Esophagus muscularis mucosa (tissue), 4 donors: ENCODE data around the gene GRIP1. TPM values are rescaled to one million over a fixed set of nuclear protein-coding genes. Genes with fewer than 3 reads are reported as not detected.

Source experiments
- DNase-seq: peaks from one replicate; pipeline ENCODE4 v3.0.0-alpha.2; 2017; ENCODE audit errors: extremely low spot score
- H3K27ac ChIP-seq, 4 donors: fragments of 200-600 bp; sonication (generic); replicated peaks in 1 of 4; 1 replicate in 3 of 4; 2 replicates in 1 of 4; pipeline ENCODE4 v1.5.1; 2016 to 2019; ENCODE audit warnings: mild to moderate bottlenecking in 1 of 4
- H3K27me3 ChIP-seq, 4 donors: fragments of 200-600 bp; sonication (generic); one replicate each; pipeline versions ENCODE4 v1.5.1 to v1.6.0; 2016 to 2019
- H3K36me3 ChIP-seq, 4 donors: fragments of 200-600 bp; sonication (generic); one replicate each; pipeline ENCODE4 v1.5.1; 2016 to 2019
- H3K4me1 ChIP-seq, 4 donors: fragments of 200-600 bp; sonication (generic); one replicate each; pipeline ENCODE4 v1.5.1; 2016 to 2019
- H3K4me3 ChIP-seq, 4 donors: fragments of 200-600 bp; sonication (generic); 1 replicate in 2 of 4; 2 replicates in 2 of 4; pipeline ENCODE4 v1.5.1; 2016 to 2019; ENCODE audit warnings: mild to moderate bottlenecking in 4 of 4, moderate library complexity in 1 of 4
- H3K9me3 ChIP-seq, 4 donors: fragments of 200-600 bp; sonication (generic); 1 replicate in 3 of 4; 2 replicates in 1 of 4; pipeline ENCODE4 v1.5.1; 2016 to 2019
- CTCF ChIP-seq, 3 experiments: fragments of 200-600 bp in 2 of 3; fragments of 450-650 bp in 1 of 3; sonication (generic) in 2 of 3; IDR thresholded peaks; one replicate each; pipeline ENCODE4 v1.5.1; 2017 to 2019; ENCODE audit warnings: antibody characterized with exemption in 3 of 3, mild to moderate bottlenecking in 2 of 3, moderate library complexity in 1 of 3
- EP300 ChIP-seq: sonication (generic); formaldehyde crosslinking; IDR thresholded peaks from one replicate; pipeline ENCODE4 v1.6.1; 2017; ENCODE audit warnings: antibody characterized with exemption
- POLR2A ChIP-seq: fragments of 450-650 bp; IDR thresholded peaks from one replicate; pipeline ENCODE4 v1.6.1; 2017; ENCODE audit warnings: antibody characterized with exemption, moderate library complexity, mild to moderate bottlenecking, low read depth
- POLR2AphosphoS5 ChIP-seq, 2 donors: sonication (generic); formaldehyde crosslinking; IDR thresholded peaks; one replicate each; pipeline ENCODE4 v1.6.1; 2017; ENCODE audit warnings: antibody characterized with exemption in 2 of 2
- WGBS: methylation state at CpG from one replicate; pipeline ENCODE4 v1.1.5; 2018; 5-methylcytosine and 5-hydroxymethylcytosine counted together
- intact Hi-C: fragments of 100-400 bp; cut with DNase I; formaldehyde crosslinking; loops from one replicate; pipeline ENCODE4 v1.15.1; 2023
- total RNA-seq, 4 donors: library from RNA; depleted of rRNA; stranded (reverse); fragments of >200 nt; gene quantifications; one replicate each; pipeline versions ENCODE4 v1.1.0 to v1.2.1, GENCODE V29; 2016

Gene GRIP1
- total RNA-seq, 4 donors from 2014 or later, result 12.5 to 15.2 (median 13.6) TPM

GRCh38 chr12:66662729-66663128 lies 16.1 kb downstream of the GRIP1 start:
- WGBS, result 9% methylated on average over 1 of the region's 1 CpG
- intact Hi-C loops, result no loop called here
- H3K36me3 ChIP-seq, result no peaks in the 10 kb centered on the region

GRCh38 chr12:66662179-66662578 lies 16.7 kb downstream of the GRIP1 start:
- no peak for TF ChIP-seq POLR2A
- no peak for TF ChIP-seq EP300
- no peak for TF ChIP-seq CTCF (IDR thresholded peaks at IDR 0.05)
- TF ChIP-seq POLR2AphosphoS5 (IDR thresholded peaks at IDR 0.05), result no peak
- no peaks in the 10 kb centered on the region for H3K27me3 ChIP-seq
- no peaks in the 10 kb centered on the region for H3K36me3 ChIP-seq
- intact Hi-C loops, result no loop called here
- H3K9me3 ChIP-seq, result no peaks in the 10 kb centered on the region
- no peak overlapping the region for H3K27ac ChIP-seq
- no peak for DNase-seq
- no peak overlapping the region for H3K4me3 ChIP-seq
- peaks cover 0 to 14% (median 6%) of the 10 kb centered on the region in 4 donors for H3K4me1 ChIP-seq

More at GRCh38 chr12:66662729-66663128, 16.1 kb downstream of the GRIP1 start:
- no peaks in the 10 kb centered on the region for H3K9me3 ChIP-seq
- H3K4me3 ChIP-seq, result no peak overlapping the region
- no peak overlapping the region for H3K27ac ChIP-seq
- no peak for TF ChIP-seq EP300
- TF ChIP-seq CTCF (IDR thresholded peaks at IDR 0.05), result no peak
- TF ChIP-seq POLR2AphosphoS5 (IDR thresholded peaks at IDR 0.05), result no peak
- no peak for TF ChIP-seq POLR2A
- peaks cover 0 to 14% (median 6%) of the 10 kb centered on the region in 4 donors for H3K4me1 ChIP-seq
- H3K27me3 ChIP-seq, result no peaks in the 10 kb centered on the region
- no peak for DNase-seq

DNA sequence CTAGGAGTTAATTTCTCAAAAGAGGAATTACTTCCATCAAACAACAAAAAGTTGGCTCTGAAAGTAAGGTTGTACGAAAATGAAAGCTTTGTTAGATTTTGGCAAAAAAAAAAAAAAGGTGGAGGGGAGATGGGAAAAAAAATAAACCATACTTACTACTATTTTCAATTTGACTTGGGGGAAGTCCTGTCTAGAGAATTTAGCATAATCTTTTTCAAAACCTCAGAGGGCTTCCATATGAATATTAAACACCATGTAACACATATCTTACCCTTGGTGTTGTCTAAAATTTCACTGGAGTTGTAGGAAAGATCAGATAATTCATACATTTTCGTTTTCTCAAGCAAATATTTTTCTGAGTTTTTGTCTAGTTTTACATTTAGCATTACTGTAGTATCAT lies 17.5 kb downstream of the GRIP1 start:
- Histone ChIP-seq H3K27ac (no peak overlapping the region), H3K36me3 (no peaks in the 10 kb centered on the region), H3K4me3 (no peak overlapping the region), H3K27me3 (no peaks in the 10 kb centered on the region), H3K4me1 (peaks cover 0 to 14% (median 6%) of the 10 kb centered on the region in 4 donors), H3K9me3 (no peaks in the 10 kb centered on the region)
- no peak for DNase-seq
- intact Hi-C loops, result no loop called here
- no peak for TF ChIP-seq EP300
- no peak for TF ChIP-seq POLR2A
- no peak for TF ChIP-seq CTCF (IDR thresholded peaks at IDR 0.05)
- no peak for TF ChIP-seq POLR2AphosphoS5 (IDR thresholded peaks at IDR 0.05)
- 72% methylated on average over 2 of the region's 2 CpGs for WGBS

GRCh38 chr12:66653796-66654195 lies 25.1 kb downstream of the GRIP1 start:
- H3K27ac ChIP-seq, result no peak overlapping the region
- peaks cover 0 to 13% (median 6%) of the 10 kb centered on the region in 4 donors for H3K4me1 ChIP-seq
- H3K4me3 ChIP-seq, result no peak overlapping the region
- no peaks in the 10 kb centered on the region for H3K36me3 ChIP-seq
- WGBS, result 92% methylated on average over 1 of the region's 1 CpG
- H3K9me3 ChIP-seq, result no peaks in the 10 kb centered on the region
- TF ChIP-seq POLR2AphosphoS5 (IDR thresholded peaks at IDR 0.05), result no peak
- no peak for TF ChIP-seq EP300
- TF ChIP-seq POLR2A, result no peak
- TF ChIP-seq CTCF (IDR thresholded peaks at IDR 0.05), result no peak
- intact Hi-C loops, result no loop called here
- H3K27me3 ChIP-seq, result no peaks in the 10 kb centered on the region
- DNase-seq, result no peak

GRCh38 chr12:66648033-66648735 lies 30.7 kb downstream of the GRIP1 start:
- no peak overlapping the region for H3K27ac ChIP-seq
- no peak for TF ChIP-seq EP300
- no peak for TF ChIP-seq POLR2A
- TF ChIP-seq POLR2AphosphoS5 (IDR thresholded peaks at IDR 0.05), result no peak
- TF ChIP-seq CTCF (IDR thresholded peaks at IDR 0.05), result no peak
- no peaks in the 10 kb centered on the region for H3K4me1 ChIP-seq
- no peak overlapping the region for H3K4me3 ChIP-seq
- intact Hi-C loops, result no loop called here
- WGBS, result 87% methylated on average over 10 of the region's 10 CpGs
- H3K36me3 ChIP-seq, result no peaks in the 10 kb centered on the region
- no peaks in the 10 kb centered on the region for H3K9me3 ChIP-seq
- DNase-seq, result no peak
- no peaks in the 10 kb centered on the region for H3K27me3 ChIP-seq
